Measurements from ENCODE around the gene HSPG2. TPM values are rescaled to one million over a fixed set of nuclear protein-coding genes. Genes with fewer than 3 reads are reported as not detected.
A peak's percentile ranks its signal among the peaks of the same experiment; 100 is the strongest.

HSPG2 gene
- total and polyA plus RNA-seq, 9 of the 15 experiments (the other 6 are each of a cell fraction or from before 2014, with no cell fraction given), result 0.14 to 160 (median 15.7) TPM

GRCh38 chr1:21906173-21907078 lies 30.7 kb downstream of the HSPG2 start (continued):
- TF ChIP-seq CHAMP1 (IDR thresholded peaks at IDR 0.05) (no peak), CBX8 (IDR thresholded peaks at IDR 0.05; ENCODE audit: borderline replicate concordance, extremely low read depth, low read depth, low read length, poor library complexity, severe bottlenecking) (no peak), ZNF436 (CRISPR knock-in tag; IDR thresholded peaks at IDR 0.05) (no peak), CAMTA2 (CRISPR knock-in tag; conservative IDR thresholded peaks at IDR 0.05) (no peak), ZNF609 (CRISPR knock-in tag; IDR thresholded peaks at IDR 0.05; ENCODE audit: borderline replicate concordance) (no peak), MITF (IDR thresholded peaks at IDR 0.05) (peak; percentile 66; the same call in 1 of the 2 replicates), HMBOX1 (IDR thresholded peaks at IDR 0.05) (peak; percentile 90), ZNF79 (CRISPR knock-in tag; IDR thresholded peaks at IDR 0.05; ENCODE audit: low read depth) (no peak), MYBL2 (IDR thresholded peaks at IDR 0.05; ENCODE audit: low read depth) (no peak), MYBL2 (CRISPR knock-in tag; IDR thresholded peaks at IDR 0.05; ENCODE audit: borderline replicate concordance) (no peak), ZBTB7A (IDR thresholded peaks at IDR 0.05; ENCODE audit: borderline replicate concordance, control insufficient read depth, low read depth, low read length) (peak; percentile 91; the same call in 1 of the 2 replicates), NEUROD1 (IDR thresholded peaks at IDR 0.05; ENCODE audit: borderline replicate concordance, low read depth, low read length, partially characterized antibody) (peak; percentile 2), KDM2B (CRISPR knock-in tag; IDR thresholded peaks at IDR 0.05) (peak; percentile 66; the same call in 1 of the 2 replicates), DPF2 (IDR thresholded peaks at IDR 0.05) (peak; percentile 95), ZNF224 (CRISPR knock-in tag; IDR thresholded peaks at IDR 0.05) (no peak), FUS (optimal IDR thresholded peaks at IDR 0.05; ENCODE audit: low read depth, low read length) (no peak), ZSCAN32 (CRISPR knock-in tag; IDR thresholded peaks at IDR 0.05) (no peak)
